GM12872 (cell line): ENCODE measurements around the gene ABCA1.

Experiments used
- CTCF ChIP-seq: IDR thresholded peaks from 3 replicates; pipeline ENCODE4 v1.5.1; 2011; ENCODE audit warnings: low read depth, mild to moderate bottlenecking, low read length, moderate library complexity; ENCODE audit not compliant: insufficient read depth

The ABCA1 gene

DNA sequence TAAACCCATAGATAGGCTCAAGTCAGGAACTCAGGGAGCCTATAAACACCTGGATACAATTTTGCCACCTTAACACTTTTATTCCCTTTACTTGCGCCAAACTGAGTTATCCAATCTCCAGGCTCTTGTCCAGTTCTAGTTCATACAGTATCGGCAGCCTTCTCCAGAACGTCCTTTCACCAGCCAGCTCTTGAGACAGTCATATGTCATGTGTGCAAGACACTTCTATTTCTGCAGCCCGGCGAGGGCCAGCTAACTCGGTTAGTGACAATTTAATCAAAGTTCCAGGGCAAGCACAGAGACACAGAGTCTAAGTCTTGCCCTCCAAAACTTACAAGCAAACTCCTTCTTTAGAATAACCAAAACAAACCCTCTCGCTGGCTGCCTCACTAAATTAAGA, 12.9 kb downstream of the ABCA1 start:
- TF ChIP-seq CTCF, result no peak

DNA sequence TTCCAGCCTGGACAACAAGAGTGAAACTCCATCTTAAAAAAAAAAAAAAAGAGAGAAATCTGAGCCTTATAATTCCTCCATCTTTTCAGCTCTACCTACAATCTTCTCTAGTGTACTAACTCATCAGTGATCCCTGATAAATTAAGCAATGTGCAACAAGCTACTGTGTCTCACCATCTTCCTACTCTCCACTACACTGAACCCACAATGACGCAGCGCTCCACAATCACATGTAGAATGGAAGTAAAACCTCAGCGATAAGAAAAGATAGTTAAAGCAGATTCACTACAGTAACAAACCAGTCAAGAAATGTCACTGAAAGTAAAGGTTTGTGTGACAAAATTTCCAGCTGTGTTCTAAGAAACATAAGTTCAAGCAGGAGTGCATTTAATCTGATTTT, 13.5 kb downstream of the ABCA1 start:
- TF ChIP-seq CTCF, result no peak

- TF ChIP-seq CTCF, result no peak
Observed at GRCh38 chr9:104912606-104913005, 15.3 kb downstream of the ABCA1 start.

GRCh38 chr9:104911032-104911607, 16.8 kb downstream of the ABCA1 start:
- no peak for TF ChIP-seq CTCF

DNA sequence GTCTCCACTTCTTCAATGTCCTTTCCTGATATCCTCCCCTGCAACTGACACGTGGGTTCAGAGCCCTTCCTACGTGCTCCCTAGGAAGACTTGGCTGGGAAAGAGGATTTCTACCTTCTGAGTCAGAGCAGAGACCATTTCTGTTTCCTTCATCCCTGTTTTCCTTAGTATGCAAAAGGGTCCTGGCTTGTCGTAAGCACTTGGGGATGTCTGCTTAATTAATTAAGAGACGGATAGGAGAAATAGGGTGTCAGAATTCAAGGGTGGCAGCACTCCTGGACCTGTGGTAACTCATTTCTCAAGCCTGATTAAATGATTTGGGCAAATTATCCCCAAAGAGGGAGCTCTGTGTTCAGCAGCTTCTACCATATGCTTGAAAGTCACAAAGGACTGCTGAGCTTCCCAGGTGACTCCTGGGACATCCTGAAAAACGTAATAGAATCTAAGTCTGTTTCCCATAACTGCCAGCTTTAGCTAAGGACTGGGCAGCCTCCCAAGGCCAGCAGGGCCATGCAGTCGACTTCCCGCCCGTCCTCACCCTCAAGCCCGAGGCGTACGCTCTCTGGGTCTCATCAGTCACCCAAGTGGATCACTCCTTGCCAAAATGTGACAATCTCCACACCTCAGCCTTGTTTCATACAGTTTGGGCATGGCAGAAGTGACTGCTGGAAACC, 20.5 kb downstream of the ABCA1 start:
- TF ChIP-seq CTCF, result no peak

DNA sequence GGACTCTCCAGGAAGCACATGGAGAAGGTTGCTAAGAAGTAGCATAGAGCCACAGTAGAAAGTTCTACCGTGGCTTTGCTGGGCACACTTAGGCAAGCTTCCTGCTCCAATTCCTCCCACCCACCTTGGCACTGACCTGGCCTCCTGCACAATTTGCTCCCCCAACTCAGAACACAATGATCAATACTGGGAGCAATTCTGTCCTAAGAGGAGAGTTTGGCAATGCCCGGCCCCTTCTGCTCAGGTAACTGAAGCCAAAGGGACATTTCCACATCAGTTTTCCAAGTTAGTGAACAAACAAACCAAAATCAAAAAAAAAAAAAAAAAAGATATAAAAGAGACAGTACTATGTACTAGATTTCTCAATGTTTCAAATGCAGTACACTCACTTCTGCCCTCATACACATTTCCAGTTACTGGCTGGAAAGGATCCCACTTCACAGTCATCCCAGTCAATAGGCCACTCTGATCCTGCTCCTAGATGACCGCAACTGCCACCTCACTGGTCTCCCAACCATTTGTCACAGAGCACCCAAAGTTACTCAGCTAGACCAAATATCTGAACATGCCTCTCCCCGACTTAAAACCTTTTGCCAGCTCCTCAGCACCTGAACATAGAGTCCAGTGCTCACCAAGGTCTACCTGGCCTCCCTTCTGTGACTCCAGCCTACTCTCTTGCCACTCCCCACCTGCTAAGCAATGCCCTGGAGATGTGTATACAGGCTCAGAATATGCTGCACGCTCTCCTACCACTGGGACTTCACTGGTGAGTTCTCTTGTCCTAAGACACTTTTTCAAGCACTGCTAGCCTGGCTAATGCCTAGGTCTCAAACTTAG, 21.3 kb downstream of the ABCA1 start:
- no peak for TF ChIP-seq CTCF

GRCh38 chr9:104905931-104906330, 22.0 kb downstream of the ABCA1 start:
- no peak for TF ChIP-seq CTCF
